H1 (cell line): Measurements from ENCODE around the gene MUC4. TPM values are rescaled to one million over a fixed set of nuclear protein-coding genes. Genes with fewer than 3 reads are reported as not detected.

ENCODE experiments used
- CTCF ChIA-PET: fragments of 300-600 bp; sonication (Branson Sonifier 250); formaldehyde crosslinking; loops from one replicate; lab custom pipeline; 2021; ENCODE audit not compliant: partially characterized antibody; lab: Charles Lee
- POLR2A ChIA-PET: fragments of 300-600 bp; sonication (Branson Sonifier 250); formaldehyde crosslinking; loops from one replicate; lab custom pipeline; 2021; ENCODE audit warnings: inconsistent platforms; ENCODE audit not compliant: partially characterized antibody; lab: Charles Lee
- DNase-seq, 2 experiments: peaks; one replicate each; pipeline versions ENCODE4 v3.0.0 to v3.0.0-alpha.2; 2010 to 2022; ENCODE audit warnings: low spot score in 2 of 2, low read depth in 1 of 2, mixed read lengths in 1 of 2
- FAIRE-seq: peaks from 2 replicates; lab custom pipeline; 2011; peaks lifted over from hg19 to GRCh38; lab: Jason Lieb, UNC
- H2AFZ ChIP-seq: 2 replicates; pipeline ENCODE4 v1.8.1; 2012; ENCODE audit warnings: low read length, inconsistent platforms
- H2AK5ac ChIP-seq: 2 replicates; pipeline ENCODE4 v1.6.1; 2013; ENCODE audit warnings: low read depth, low read length
- H2BK120ac ChIP-seq: replicated peaks from 2 replicates; pipeline ENCODE3; 2013; ENCODE audit warnings: low read depth, low read length, inconsistent platforms
- H2BK12ac ChIP-seq: 2 replicates; pipeline ENCODE4 v1.6.1; 2013; ENCODE audit warnings: low read depth, low read length
- H2BK15ac ChIP-seq: 2 replicates; pipeline ENCODE4 v1.6.1; 2013; ENCODE audit warnings: low read length
- H2BK20ac ChIP-seq: 2 replicates; pipeline ENCODE4 v1.6.1; 2013; ENCODE audit warnings: low read length
- H2BK5ac ChIP-seq: 2 replicates; pipeline ENCODE4 v1.6.1; 2013; ENCODE audit warnings: low read depth, low read length
- H3K14ac ChIP-seq: 2 replicates; pipeline ENCODE4 v1.6.1; 2013; ENCODE audit warnings: inconsistent platforms; ENCODE audit not compliant: insufficient read length
- H3K18ac ChIP-seq: 2 replicates; pipeline ENCODE4 v1.6.1; 2013; ENCODE audit warnings: low read length; ENCODE audit errors: extremely low read depth
- H3K23ac ChIP-seq: 2 replicates; pipeline ENCODE4 v1.6.1; 2013; ENCODE audit warnings: inconsistent platforms; ENCODE audit not compliant: insufficient read length
- H3K23me2 ChIP-seq: 2 replicates; pipeline ENCODE4 v1.6.1; 2013; ENCODE audit warnings: low read depth, low read length
- H3K27ac ChIP-seq: 2 replicates; pipeline ENCODE4 v1.6.1; 2011; ENCODE audit warnings: low read depth, low read length, inconsistent platforms
- H3K27me3 ChIP-seq, 4 experiments: replicated peaks in 1 of 4; 1 replicate in 1 of 4; 2 replicates in 3 of 4; pipeline versions ENCODE4 v1.6.1 to v1.8.1; 2011 to 2013; ENCODE audit warnings: low read length in 3 of 4, mild to moderate bottlenecking in 3 of 4, inconsistent platforms in 2 of 4, mixed read lengths in 2 of 4, moderate library complexity in 1 of 4; ENCODE audit not compliant: control insufficient read depth in 3 of 4, insufficient read depth in 3 of 4; ENCODE audit errors: extremely low read depth in 1 of 4
- H3K36me3 ChIP-seq, 4 experiments: 2 replicates each; pipeline versions ENCODE4 v1.6.1 to v1.8.1; 2011 to 2013; ENCODE audit warnings: mild to moderate bottlenecking in 4 of 4, low read length in 3 of 4, moderate library complexity in 2 of 4, control low read depth in 1 of 4, inconsistent platforms in 1 of 4; ENCODE audit not compliant: insufficient read depth in 4 of 4, control insufficient read depth in 2 of 4
- H3K4ac ChIP-seq: replicated peaks from 2 replicates; pipeline ENCODE3; 2013; ENCODE audit warnings: low read length, low read depth, mixed read lengths, inconsistent platforms; ENCODE audit not compliant: insufficient read length
- H3K4me1 ChIP-seq, 4 experiments: replicated peaks in 1 of 4; 1 replicate in 1 of 4; 2 replicates in 3 of 4; pipeline versions ENCODE4 v1.6.1 to v1.8.1; 2011 to 2013; ENCODE audit warnings: low read length in 3 of 4, inconsistent platforms in 2 of 4, mixed read lengths in 1 of 4; ENCODE audit not compliant: insufficient read depth in 4 of 4, control insufficient read depth in 3 of 4
- H3K4me2 ChIP-seq, 2 experiments: 2 replicates each; pipeline versions ENCODE4 v1.6.1 to v1.8.1; 2011 to 2013; ENCODE audit warnings: low read depth in 2 of 2, low read length in 2 of 2, control low read depth in 1 of 2, inconsistent platforms in 1 of 2, mild to moderate bottlenecking in 1 of 2; ENCODE audit not compliant: insufficient read depth in 1 of 2
- H3K4me3 ChIP-seq, 4 experiments: fragments of 200-600, 300-600 bp in 1 of 4; sonication (generic), shearing (Covaris generic), sonication (Bioruptor Twin) in 1 of 4; 2 replicates each; pipeline versions ENCODE4 v1.5.1 to v1.8.1; 2011 to 2016; ENCODE audit warnings: low read length in 4 of 4, low read depth in 3 of 4, control low read depth in 2 of 4, inconsistent platforms in 2 of 4, mild to moderate bottlenecking in 2 of 4, mixed read lengths in 1 of 4, moderate library complexity in 1 of 4; ENCODE audit not compliant: insufficient read depth in 2 of 4; ENCODE audit errors: extremely low read depth in 1 of 4
- H3K56ac ChIP-seq: replicated peaks from 2 replicates; pipeline ENCODE3; 2013; ENCODE audit warnings: low read depth, mild to moderate bottlenecking, mixed read lengths, low read length, inconsistent platforms; ENCODE audit not compliant: insufficient read length
- H3K79me1 ChIP-seq: 2 replicates; pipeline ENCODE4 v1.6.1; 2013; ENCODE audit warnings: low read depth, low read length, control low read depth
- H3K79me2 ChIP-seq, 2 experiments: 2 replicates each; pipeline versions ENCODE4 v1.6.1 to v1.8.1; 2012 to 2013; ENCODE audit warnings: low read length in 2 of 2, mild to moderate bottlenecking in 2 of 2, inconsistent platforms in 1 of 2; ENCODE audit not compliant: insufficient read depth in 2 of 2, control insufficient read depth in 1 of 2
- H3K9ac ChIP-seq, 4 experiments: replicated peaks in 1 of 4; 1 replicate in 1 of 4; 2 replicates in 3 of 4; pipeline versions ENCODE4 v1.6.1 to v1.8.1; 2011 to 2013; ENCODE audit warnings: low read depth in 3 of 4, low read length in 3 of 4, control low read depth in 2 of 4, mild to moderate bottlenecking in 2 of 4, moderate library complexity in 2 of 4, inconsistent platforms in 1 of 4; ENCODE audit errors: extremely low read depth in 1 of 4
- H3K9me3 ChIP-seq, 2 experiments: 2 replicates each; pipeline versions ENCODE4 v1.6.1 to v1.8.1; 2012 to 2013; ENCODE audit warnings: mild to moderate bottlenecking in 2 of 2, moderate library complexity in 2 of 2, control low read depth in 1 of 2, inconsistent platforms in 1 of 2, low read depth in 1 of 2, low read length in 1 of 2, mixed read lengths in 1 of 2; ENCODE audit not compliant: insufficient read depth in 2 of 2
- H4K20me1 ChIP-seq, 2 experiments: replicated peaks in 1 of 2; 2 replicates each; pipeline versions ENCODE3 to v1.8.1; 2011 to 2013; ENCODE audit warnings: inconsistent platforms in 2 of 2, low read length in 2 of 2, mild to moderate bottlenecking in 1 of 2; ENCODE audit not compliant: insufficient read depth in 2 of 2, control insufficient read depth in 1 of 2
- H4K5ac ChIP-seq: 2 replicates; pipeline ENCODE4 v1.6.1; 2013; ENCODE audit warnings: low read length, low read depth, mixed read lengths, inconsistent platforms; ENCODE audit not compliant: insufficient read length
- H4K8ac ChIP-seq: 2 replicates; pipeline ENCODE4 v1.8.0; 2013; ENCODE audit warnings: mild to moderate bottlenecking, moderate library complexity, low read length, inconsistent platforms; ENCODE audit not compliant: insufficient read depth; ENCODE audit errors: extremely low read depth
- H4K91ac ChIP-seq: replicated peaks from 2 replicates; pipeline ENCODE3; 2013; ENCODE audit warnings: low read length, mixed read lengths, inconsistent platforms; ENCODE audit not compliant: insufficient read length
- CBX8 ChIP-seq: fragments of 300-800, 300-1000 bp; sonication (generic); IDR thresholded peaks from 2 replicates; pipeline ENCODE4 v1.7.1; 2016; ENCODE audit warnings: low read depth, low read length, borderline replicate concordance
- CEBPB ChIP-seq: IDR thresholded peaks from 2 replicates; pipeline ENCODE4 v1.6.1; 2012; ENCODE audit warnings: low read depth, low read length
- CTBP2 ChIP-seq: IDR thresholded peaks from 2 replicates; pipeline ENCODE4 v1.7.0; 2011; ENCODE audit warnings: borderline replicate concordance, mild to moderate bottlenecking, moderate library complexity, mixed read lengths, low read length; ENCODE audit not compliant: insufficient read depth, insufficient read length
- EGR1 ChIP-seq: IDR thresholded peaks from 2 replicates; pipeline ENCODE4 v1.6.1; 2011; ENCODE audit warnings: low read depth, low read length, borderline replicate concordance
- EZH2 ChIP-seq: fragments of 200-600 bp; sonication (generic); IDR thresholded peaks from 2 replicates; pipeline ENCODE4 v1.7.1; 2012; ENCODE audit warnings: low read depth, mild to moderate bottlenecking, moderate library complexity, low read length, inconsistent platforms; ENCODE audit not compliant: severe bottlenecking
- FOSL1 ChIP-seq: IDR thresholded peaks from 2 replicates; pipeline ENCODE4 v1.6.1; 2011; ENCODE audit warnings: mild to moderate bottlenecking, low read depth, low read length, moderate library complexity; ENCODE audit not compliant: insufficient read depth
- GTF2F1 ChIP-seq: IDR thresholded peaks from 2 replicates; pipeline ENCODE4 v1.6.1; 2012; ENCODE audit warnings: low read depth, low read length, improper control_type of control experiment, borderline replicate concordance
- KDM4A ChIP-seq: IDR thresholded peaks from one replicate; pipeline ENCODE4 v1.7.1; 2012; ENCODE audit warnings: low read depth, mild to moderate bottlenecking, moderate library complexity, low read length, inconsistent platforms; ENCODE audit not compliant: severe bottlenecking
- NRF1 ChIP-seq: IDR thresholded peaks from 2 replicates; pipeline ENCODE4 v1.6.1; 2011; ENCODE audit warnings: mild to moderate bottlenecking, low read depth, low read length, improper control_type of control experiment
- POU5F1 ChIP-seq: IDR thresholded peaks from 2 replicates; pipeline ENCODE4 v1.6.1; 2011; ENCODE audit warnings: low read depth, mild to moderate bottlenecking, low read length, moderate library complexity
- RBBP5 ChIP-seq: IDR thresholded peaks from 2 replicates; pipeline ENCODE4 v1.7.1; 2012; ENCODE audit warnings: low read depth, mild to moderate bottlenecking, inconsistent platforms, low read length, moderate library complexity, borderline replicate concordance
- SP4 ChIP-seq: IDR thresholded peaks from 2 replicates; pipeline ENCODE4 v1.6.1; 2012; ENCODE audit warnings: low read length, inconsistent platforms
- YY1 ChIP-seq: IDR thresholded peaks from 2 replicates; pipeline ENCODE4 v1.6.1; 2011; ENCODE audit warnings: low read depth, mild to moderate bottlenecking, low read length
- WGBS, 2 experiments: shearing (Covaris generic) in 1 of 2; methylation state at CpG; one replicate each; pipeline versions ENCODE4 v1.1.6 to v1.1.7; 2013 to 2015; ENCODE audit warnings: low lambda C conversion rate in 2 of 2, mixed read lengths in 2 of 2, inconsistent platforms in 1 of 2, low coverage in 1 of 2, missing lambda C conversion rate in 1 of 2; ENCODE audit not compliant: insufficient replicate concordance in 2 of 2, insufficient coverage in 1 of 2, insufficient read length in 1 of 2; ENCODE audit errors: extremely low coverage in 1 of 2, missing lambda C conversion rate in 1 of 2; 5-methylcytosine and 5-hydroxymethylcytosine counted together
- polyA plus RNA-seq, 7 experiments: library from polyadenylated mRNA; depleted of rRNA in 3 of 7; stranded (reverse) in 5 of 7; unstranded in 2 of 7; fragments of >200 nt in 5 of 7; fragments of 200-250 nt in 2 of 7; gene quantifications; 1 replicate in 5 of 7; 2 replicates in 1 of 7; 4 replicates in 1 of 7; pipeline versions ENCODE4 v1.2.1 to v1.2.3, GENCODE V29; 2011 to 2013; ENCODE audit warnings: missing spikeins in 2 of 7, mixed read lengths in 2 of 7
- total RNA-seq: library from RNA; stranded (reverse); fragmentation: NEBNext Ultra II Directional; extraction: Animal tissue kit (Norgen Biotek cat#: 25700); gene quantifications from 2 replicates; pipeline ENCODE4 v1.2.1, GENCODE V29; 2021
- TF ChIP-seq, protein P1 (sequence below): IDR thresholded peaks from 2 replicates; pipeline ENCODE4 v1.6.1; 2011; ENCODE audit warnings: low read depth, mild to moderate bottlenecking, low read length; ENCODE audit not compliant: insufficient read depth

MUC4 gene
- total and polyA plus RNA-seq, 2 of the 8 experiments (the other 6 are each of a cell fraction or from before 2014, with no cell fraction given), result 0.89 to 2.0 TPM

DNA sequence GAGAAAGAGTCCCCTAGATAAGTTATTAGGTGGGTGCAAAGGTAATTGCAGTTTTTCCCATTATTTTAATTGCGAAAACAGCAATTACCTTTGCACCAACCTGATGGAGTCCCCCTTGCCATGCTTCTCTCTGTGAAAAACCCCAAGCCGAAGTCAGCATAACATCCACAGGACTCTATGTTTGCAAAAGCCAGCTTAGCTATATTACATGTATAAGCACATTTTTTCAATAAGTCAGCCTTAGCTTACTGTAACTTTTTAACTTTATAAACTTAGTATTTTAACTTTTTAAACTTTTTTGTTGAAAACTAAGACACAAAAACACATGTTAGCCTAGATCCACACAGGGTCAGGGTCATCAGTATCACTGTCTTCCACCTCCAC, 112.3 kb downstream of the MUC4 start:
- H3K14ac ChIP-seq, result no peak overlapping the region
- no peak overlapping the region for H4K5ac ChIP-seq
- no peak overlapping the region for H2BK12ac ChIP-seq
- no peaks in the 10 kb centered on the region for H3K23me2 ChIP-seq
- peak overlapping the region in 1 of 2 experiments; percentile 53; a peak in 1 of 4 replicates for H3K4me2 ChIP-seq
- FAIRE-seq (no peak), DNase-seq (no peak)
- H3K9ac ChIP-seq, result no peak overlapping the region
- no peaks in the 10 kb centered on the region for H3K9me3 ChIP-seq
- no peak overlapping the region for H3K23ac ChIP-seq
- H2BK5ac ChIP-seq, result no peak overlapping the region
- no peak overlapping the region for H2BK20ac ChIP-seq
- POLR2A ChIA-PET, result interaction anchor here (0.8 kb wide), 1 partner anchor 12 kb away, joined by 3 read pairs; no protein-coding TSS in a partner anchor
- no peak overlapping the region for H4K8ac ChIP-seq
- H3K27me3 ChIP-seq, result no peaks in the 10 kb centered on the region
- H3K79me2 ChIP-seq, result no peaks in the 10 kb centered on the region
- no peak overlapping the region for H3K4ac ChIP-seq
- H2BK120ac ChIP-seq, result no peak overlapping the region
- H3K18ac ChIP-seq, result no peak overlapping the region
- H3K4me1 ChIP-seq, result peaks cover 8 to 24% (median 13%) of the 10 kb centered on the region in 4 experiments
- no peak overlapping the region for H3K4me3 ChIP-seq
- no peak overlapping the region for H2BK15ac ChIP-seq
- H4K91ac ChIP-seq, result no peak overlapping the region
- WGBS, 2 experiments, result 80% methylated on average over 2 of the region's 2 CpGs; no CpG with 5 or more reads in 1 of the 2 experiments
- no peaks in the 10 kb centered on the region for H4K20me1 ChIP-seq
- H3K79me1 ChIP-seq, result no peaks in the 10 kb centered on the region
- CTCF ChIA-PET, result interaction anchor here (0.6 to 1.2 kb wide), 4 partner anchors 16 to 263 kb away, joined by 3 read pairs; no protein-coding TSS in a partner anchor
- no peaks in the 10 kb centered on the region; a peak in 1 of 8 replicates for H3K36me3 ChIP-seq
- no peak overlapping the region for H3K56ac ChIP-seq
- no peak overlapping the region for H3K27ac ChIP-seq
- no peak overlapping the region for H2AFZ ChIP-seq
- no peak overlapping the region for H2AK5ac ChIP-seq
- no peak for TF ChIP-seq EZH2
- no peak for TF ChIP-seq CTBP2
- no peak for TF ChIP-seq POU5F1
- TF ChIP-seq GTF2F1, result no peak
- TF ChIP-seq CBX8, result no peak
- TF ChIP-seq RBBP5, result no peak
- TF ChIP-seq YY1, result no peak
- TF ChIP-seq CEBPB, result no peak
- TF ChIP-seq, protein P1, sequence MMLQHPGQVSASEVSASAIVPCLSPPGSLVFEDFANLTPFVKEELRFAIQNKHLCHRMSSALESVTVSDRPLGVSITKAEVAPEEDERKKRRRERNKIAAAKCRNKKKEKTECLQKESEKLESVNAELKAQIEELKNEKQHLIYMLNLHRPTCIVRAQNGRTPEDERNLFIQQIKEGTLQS, result no peak
- no peak for TF ChIP-seq SP4
- no peak for TF ChIP-seq NRF1
- TF ChIP-seq KDM4A, result no peak
- no peak for TF ChIP-seq FOSL1
- no peak for TF ChIP-seq EGR1
